Vagina (tissue), 2 donors: ENCODE measurements around the gene TOPORS. TPM values are rescaled to one million over a fixed set of nuclear protein-coding genes. Genes with fewer than 3 reads are reported as not detected.

Experiments
- DNase-seq, 2 donors: peaks; one replicate each; pipeline ENCODE4 v3.0.0-alpha.2; 2017; ENCODE audit errors: extremely low spot score in 2 of 2
- H3K27ac ChIP-seq: fragments of 200-600 bp; sonication (generic); one replicate; pipeline ENCODE4 v1.5.1; 2019
- H3K27me3 ChIP-seq: fragments of 200-600 bp; sonication (generic); one replicate; pipeline ENCODE4 v1.5.1; 2019
- H3K36me3 ChIP-seq, 2 donors: fragments of 200-600 bp; sonication (generic); one replicate each; pipeline ENCODE4 v1.5.1; 2017 to 2019
- H3K4me1 ChIP-seq: fragments of 200-600 bp; sonication (generic); one replicate; pipeline ENCODE4 v1.5.1; 2019
- H3K4me3 ChIP-seq, 2 donors: fragments of 200-600 bp; sonication (generic); 1 replicate in 1 of 2; 2 replicates in 1 of 2; pipeline ENCODE4 v1.5.1; 2016 to 2019
- H3K9me3 ChIP-seq: fragments of 200-600 bp; sonication (generic); one replicate; pipeline ENCODE4 v1.5.1; 2019
- POLR2A ChIP-seq, 2 donors: fragments of 450-650 bp; IDR thresholded peaks; one replicate each; pipeline ENCODE4 v1.6.1; 2017; ENCODE audit warnings: antibody characterized with exemption in 2 of 2, mild to moderate bottlenecking in 2 of 2, moderate library complexity in 2 of 2
- POLR2AphosphoS5 ChIP-seq, 2 donors: sonication (generic); formaldehyde crosslinking; IDR thresholded peaks; one replicate each; pipeline ENCODE4 v1.9.0; 2017; ENCODE audit warnings: antibody characterized with exemption in 2 of 2, mild to moderate bottlenecking in 2 of 2, low read depth in 1 of 2; ENCODE audit not compliant: insufficient read depth in 1 of 2
- intact Hi-C: fragments of 100-400 bp; cut with DNase I; formaldehyde crosslinking; loops from one replicate; pipeline ENCODE4 v1.15.1; 2023
- total RNA-seq: library from RNA; depleted of rRNA; stranded (reverse); fragments of >200 nt; gene quantifications from one replicate; pipeline ENCODE4 v1.2.3, GENCODE V29; 2016
- TF ChIP-seq, protein P1 (sequence below), 3 experiments: fragments of 450-650 bp in 2 of 3; fragments of 200-600 bp in 1 of 3; sonication (generic) in 1 of 3; IDR thresholded peaks; one replicate each; pipeline ENCODE4 v1.5.1; 2017 to 2019; ENCODE audit warnings: antibody characterized with exemption in 3 of 3, mild to moderate bottlenecking in 2 of 3, moderate library complexity in 2 of 3

Gene TOPORS
- total RNA-seq, 1 donor from 2014 or later: 18.4 TPM

DNA sequence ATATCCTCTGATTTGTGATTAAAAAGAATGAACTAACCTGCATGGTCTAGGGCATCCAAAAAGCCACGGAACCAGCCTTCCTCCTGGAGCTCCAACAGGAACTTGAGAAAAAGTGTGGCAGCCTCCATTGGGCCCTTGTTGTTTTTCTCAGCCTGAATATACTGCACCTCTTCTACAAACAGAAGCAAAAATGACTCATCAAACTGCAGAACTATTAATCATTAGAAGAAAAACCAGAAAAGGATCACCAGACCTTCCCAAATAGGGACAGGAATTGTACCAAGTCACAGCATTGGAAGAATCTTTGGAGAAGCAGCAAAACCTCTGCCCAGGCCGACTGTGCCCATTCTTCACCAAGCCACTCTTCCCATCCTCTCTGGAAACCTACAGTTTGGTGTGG lies 51.6 kb downstream of the TOPORS start:
- Histone ChIP-seq H3K9me3 (no peaks in the 10 kb centered on the region), H3K27ac (no peak overlapping the region), H3K27me3 (no peaks in the 10 kb centered on the region), H3K36me3 (peaks cover 0 to 22% of the 10 kb centered on the region in 2 donors), H3K4me1 (no peaks in the 10 kb centered on the region), H3K4me3 (no peak overlapping the region)
- TF ChIP-seq, protein P1, sequence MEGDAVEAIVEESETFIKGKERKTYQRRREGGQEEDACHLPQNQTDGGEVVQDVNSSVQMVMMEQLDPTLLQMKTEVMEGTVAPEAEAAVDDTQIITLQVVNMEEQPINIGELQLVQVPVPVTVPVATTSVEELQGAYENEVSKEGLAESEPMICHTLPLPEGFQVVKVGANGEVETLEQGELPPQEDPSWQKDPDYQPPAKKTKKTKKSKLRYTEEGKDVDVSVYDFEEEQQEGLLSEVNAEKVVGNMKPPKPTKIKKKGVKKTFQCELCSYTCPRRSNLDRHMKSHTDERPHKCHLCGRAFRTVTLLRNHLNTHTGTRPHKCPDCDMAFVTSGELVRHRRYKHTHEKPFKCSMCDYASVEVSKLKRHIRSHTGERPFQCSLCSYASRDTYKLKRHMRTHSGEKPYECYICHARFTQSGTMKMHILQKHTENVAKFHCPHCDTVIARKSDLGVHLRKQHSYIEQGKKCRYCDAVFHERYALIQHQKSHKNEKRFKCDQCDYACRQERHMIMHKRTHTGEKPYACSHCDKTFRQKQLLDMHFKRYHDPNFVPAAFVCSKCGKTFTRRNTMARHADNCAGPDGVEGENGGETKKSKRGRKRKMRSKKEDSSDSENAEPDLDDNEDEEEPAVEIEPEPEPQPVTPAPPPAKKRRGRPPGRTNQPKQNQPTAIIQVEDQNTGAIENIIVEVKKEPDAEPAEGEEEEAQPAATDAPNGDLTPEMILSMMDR (IDR thresholded peaks at IDR 0.05): no peak
- TF ChIP-seq POLR2AphosphoS5 (IDR thresholded peaks at IDR 0.05; ENCODE audit: insufficient read depth in 1 of 2, low read depth in 1 of 2) (no peak), POLR2A (IDR thresholded peaks at IDR 0.05) (no peak)
- DNase-seq: no peak
- intact Hi-C loops: no loop called here

DNA sequence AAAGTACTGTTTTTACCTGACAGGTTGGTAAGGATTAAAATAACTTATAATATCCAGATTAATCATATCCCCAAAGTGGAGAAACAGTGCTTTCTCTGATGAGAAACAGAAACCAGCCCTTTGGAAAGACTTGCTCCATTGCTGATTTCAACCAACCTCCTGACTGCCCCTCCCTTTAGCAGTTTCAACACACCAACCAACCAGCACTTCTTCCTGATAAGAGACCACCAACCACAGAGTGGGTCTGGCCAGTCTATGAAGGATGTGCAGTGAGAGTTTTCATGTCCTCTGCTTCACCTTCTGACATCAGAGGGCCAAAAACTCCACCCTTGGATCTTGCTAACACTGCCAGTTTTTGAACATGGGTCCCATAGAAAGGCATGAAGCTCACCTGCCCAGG lies 54.5 kb downstream of the TOPORS start:
- intact Hi-C loops: no loop called here

DNA sequence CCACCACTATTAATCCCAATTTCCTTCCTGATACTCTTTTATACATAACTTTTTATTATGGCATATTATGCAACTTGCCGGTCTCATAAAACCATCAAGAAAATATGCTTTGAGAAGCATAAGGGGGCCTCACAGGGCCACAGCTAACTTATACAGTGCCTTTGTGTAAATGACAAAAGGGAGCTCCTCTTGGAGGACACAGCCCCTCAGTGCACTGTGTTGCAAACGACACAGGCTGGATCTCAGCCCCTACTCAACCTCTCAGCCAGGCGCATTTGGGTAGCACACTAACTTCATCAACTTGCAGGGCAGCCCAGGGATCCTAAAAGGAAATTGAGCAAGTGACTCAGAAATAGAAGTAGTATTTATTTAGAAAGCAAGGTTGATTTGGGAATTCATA lies 61.8 kb downstream of the TOPORS start:
- intact Hi-C loops: no loop called here
- Histone ChIP-seq H3K27me3 (no peaks in the 10 kb centered on the region), H3K36me3 (peaks cover 0 to 32% of the 10 kb centered on the region in 2 donors), H3K9me3 (no peaks in the 10 kb centered on the region), H3K4me3 (no peak overlapping the region), H3K27ac (no peak overlapping the region), H3K4me1 (no peaks in the 10 kb centered on the region)
- DNase-seq: no peak
- TF ChIP-seq, protein P1 (IDR thresholded peaks at IDR 0.05): no peak
- TF ChIP-seq POLR2AphosphoS5 (IDR thresholded peaks at IDR 0.05; ENCODE audit: insufficient read depth in 1 of 2, low read depth in 1 of 2) (no peak), POLR2A (IDR thresholded peaks at IDR 0.05) (no peak)

More for the DNA sequence above, 54.5 kb downstream of the TOPORS start:
- H3K9me3 ChIP-seq: no peaks in the 10 kb centered on the region
- H3K4me3 ChIP-seq: no peak overlapping the region
- no peaks in the 10 kb centered on the region for H3K27me3 ChIP-seq
- no peaks in the 10 kb centered on the region for H3K4me1 ChIP-seq
- H3K27ac ChIP-seq: no peak overlapping the region
- TF ChIP-seq POLR2A (IDR thresholded peaks at IDR 0.05) (no peak), POLR2AphosphoS5 (IDR thresholded peaks at IDR 0.05; ENCODE audit: insufficient read depth in 1 of 2, low read depth in 1 of 2) (no peak)
- TF ChIP-seq, protein P1 (IDR thresholded peaks at IDR 0.05): no peak
- DNase-seq: no peak
- H3K36me3 ChIP-seq: peaks cover 0 to 26% of the 10 kb centered on the region in 2 donors

Other genes with a start within 250 kb of the TOPORS start
- 23.6 TPM for gene ACO1, start 167.9 kb downstream of the TOPORS start, total RNA-seq
- 11.3 TPM for gene RIGI, start 26.4 kb downstream of the TOPORS start, total RNA-seq
- not detected for gene SMIM27, start 259 bp downstream of the TOPORS start, total RNA-seq
- gene NDUFB6, start 20.6 kb upstream of the TOPORS start, total RNA-seq: 28.0 TPM
- gene TAF1L, start 83.1 kb upstream of the TOPORS start, total RNA-seq: not detected
- gene TMEM215, start 231.0 kb upstream of the TOPORS start, total RNA-seq: not detected